OCI-LY3 (cell line): ENCODE results near the gene ZNF366.

ENCODE experiments used
- H2AFZ ChIP-seq: fragments of 200-600, 300-600 bp; shearing (Covaris generic); 2 replicates; pipeline ENCODE4 v1.6.0; 2014; ENCODE audit warnings: antibody characterized with exemption, low read depth, low read length
- H3K27ac ChIP-seq: fragments of 200-600, 300-600 bp; sonication (generic); 2 replicates; pipeline ENCODE4 v1.5.1; 2014; ENCODE audit warnings: mild to moderate bottlenecking, low read length, moderate library complexity, mixed read lengths
- H3K27me3 ChIP-seq: fragments of 200-600, 300-600 bp; sonication (generic); 2 replicates; pipeline ENCODE4 v1.6.1; 2014; ENCODE audit warnings: low read depth, low read length, mixed read lengths
- H3K36me3 ChIP-seq: fragments of 200-600, 300-600 bp; sonication (generic); replicated peaks from 2 replicates; pipeline ENCODE3; 2014; ENCODE audit warnings: low read depth, low read length, mixed read lengths
- H3K4me1 ChIP-seq: fragments of 300-600, 200-600 bp; sonication (generic); 2 replicates; pipeline ENCODE4 v1.6.1; 2014; ENCODE audit warnings: low read length, mixed read lengths
- H3K4me2 ChIP-seq: fragments of 200-600, 300-600 bp; sonication (generic); 2 replicates; pipeline ENCODE4 v1.6.1; 2014; ENCODE audit warnings: low read length, mixed read lengths
- H3K4me3 ChIP-seq: fragments of 300-600, 200-600 bp; sonication (generic); 2 replicates; pipeline ENCODE4 v1.5.1; 2014; ENCODE audit warnings: antibody characterized with exemption, mild to moderate bottlenecking, low read length, moderate library complexity
- H3K79me2 ChIP-seq: fragments of 300-600, 200-600 bp; shearing (Covaris generic); 2 replicates; pipeline ENCODE4 v1.6.1; 2014; ENCODE audit warnings: mild to moderate bottlenecking, low read length, mixed read lengths
- H3K9ac ChIP-seq: fragments of 300-600, 200-600 bp; shearing (Covaris generic); 2 replicates; pipeline ENCODE4 v1.6.0; 2014; ENCODE audit warnings: mild to moderate bottlenecking, low read length, moderate library complexity
- H3K9me3 ChIP-seq: fragments of 200-600, 300-600 bp; shearing (Covaris generic); 2 replicates; pipeline ENCODE4 v1.6.1; 2014; ENCODE audit warnings: low read length, mixed read lengths; ENCODE audit not compliant: insufficient read depth
- H4K20me1 ChIP-seq: fragments of 200-600, 300-600 bp; sonication (generic); 2 replicates; pipeline ENCODE4 v1.6.1; 2016; ENCODE audit warnings: low read length, mixed read lengths; ENCODE audit not compliant: insufficient read depth
- CTCF ChIP-seq: fragments of 200-600, 300-600 bp; sonication (generic); IDR thresholded peaks from 2 replicates; pipeline ENCODE4 v1.5.1; 2014; ENCODE audit warnings: antibody characterized with exemption, low read length, low read depth
- EZH2phosphoT487 ChIP-seq: fragments of 200-600 bp; shearing (Covaris generic); IDR thresholded peaks from 2 replicates; pipeline ENCODE4 v1.6.1; 2018; ENCODE audit warnings: antibody characterized with exemption, mixed run types, low read depth

Gene ZNF366

GRCh38 chr5:72452515-72453245, 54.5 kb downstream of the ZNF366 start:
- H3K36me3 ChIP-seq = no peaks in the 10 kb centered on the region
- no peaks in the 10 kb centered on the region for H4K20me1 ChIP-seq
- H3K27ac ChIP-seq = no peak overlapping the region
- H3K79me2 ChIP-seq = no peaks in the 10 kb centered on the region
- no peak overlapping the region for H3K4me3 ChIP-seq
- peaks cover 28% of the 10 kb centered on the region for H3K4me1 ChIP-seq
- H3K27me3 ChIP-seq = no peaks in the 10 kb centered on the region
- H3K4me2 ChIP-seq = peak overlapping the region; percentile 14
- H2AFZ ChIP-seq = peak overlapping the region; percentile 49; the same call in 1 of the 2 replicates
- H3K9me3 ChIP-seq = no peaks in the 10 kb centered on the region
- TF ChIP-seq EZH2phosphoT487 (no peak), CTCF (no peak)
- H3K9ac ChIP-seq = no peak overlapping the region

DNA sequence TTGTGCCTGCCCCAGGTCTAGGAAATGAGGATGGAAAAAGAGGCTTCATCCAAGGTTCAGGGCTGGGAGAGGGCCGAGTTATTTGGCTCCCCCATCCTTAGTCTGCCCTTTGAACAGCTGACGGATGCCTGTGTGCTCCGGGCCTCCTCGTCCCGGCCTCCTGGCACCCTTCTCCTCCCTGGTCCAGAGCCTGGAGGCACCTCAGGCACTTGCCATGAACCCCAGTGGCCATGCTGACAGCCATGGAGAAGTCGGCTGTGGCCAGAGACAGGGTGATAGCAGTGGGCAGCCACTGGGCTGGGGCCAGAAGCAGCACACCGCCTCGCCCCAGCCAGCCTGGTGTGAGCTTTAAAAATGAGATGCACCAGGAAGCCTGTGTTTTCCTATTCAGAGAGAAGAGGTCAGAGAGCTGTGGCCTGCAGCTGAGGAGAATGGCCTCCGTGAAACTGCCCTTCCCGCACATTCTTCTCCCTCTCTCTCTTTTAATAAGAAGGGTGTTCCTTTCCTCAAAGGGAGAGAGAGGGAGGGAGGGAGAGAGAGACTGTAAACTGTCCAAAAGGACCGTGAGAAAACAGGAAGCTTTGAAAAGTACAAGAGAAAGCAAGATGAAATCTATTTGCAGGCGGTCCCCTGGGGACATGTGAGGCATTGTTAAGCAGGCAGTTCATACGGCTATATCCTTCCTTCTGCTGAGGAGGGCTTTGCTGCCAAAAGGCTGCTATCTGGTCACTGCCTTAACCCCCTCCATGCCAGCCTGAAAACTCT, 55.3 kb downstream of the ZNF366 start:
- no peak overlapping the region for H3K4me3 ChIP-seq
- H4K20me1 ChIP-seq = no peaks in the 10 kb centered on the region
- no peaks in the 10 kb centered on the region for H3K27me3 ChIP-seq
- TF ChIP-seq CTCF (no peak), EZH2phosphoT487 (no peak)
- no peaks in the 10 kb centered on the region for H3K79me2 ChIP-seq
- H3K9me3 ChIP-seq = no peaks in the 10 kb centered on the region
- H3K4me1 ChIP-seq = peaks cover 28% of the 10 kb centered on the region
- H3K36me3 ChIP-seq = no peaks in the 10 kb centered on the region
- peak overlapping the region; percentile 49; the same call in 1 of the 2 replicates for H2AFZ ChIP-seq
- peak overlapping the region; percentile 14 for H3K4me2 ChIP-seq
- H3K27ac ChIP-seq = no peak overlapping the region
- H3K9ac ChIP-seq = no peak overlapping the region

DNA sequence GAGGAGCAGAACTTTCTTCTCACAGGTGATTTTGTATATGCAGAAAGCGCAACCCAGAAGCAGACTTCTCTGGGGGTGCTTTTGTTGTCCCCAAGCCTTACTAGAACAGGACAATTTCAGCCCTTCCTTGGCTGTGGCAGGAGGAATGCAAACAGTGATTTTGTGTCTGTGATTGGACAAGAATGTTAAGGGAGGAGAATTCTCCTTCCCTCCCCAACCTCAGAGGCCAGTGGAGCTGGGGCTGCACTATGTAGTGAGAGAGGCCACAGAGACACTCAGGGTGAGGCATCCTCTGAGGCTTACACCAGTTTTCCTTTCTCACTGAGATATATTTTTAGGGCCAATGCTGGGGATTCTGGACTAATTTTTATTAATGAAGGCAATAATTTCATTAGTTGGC, 58.8 kb downstream of the ZNF366 start:
- Histone ChIP-seq H3K9ac (no peak overlapping the region), H3K27ac (no peak overlapping the region), H2AFZ (no peak overlapping the region), H4K20me1 (no peaks in the 10 kb centered on the region), H3K4me3 (no peak overlapping the region), H3K36me3 (no peaks in the 10 kb centered on the region), H3K9me3 (no peaks in the 10 kb centered on the region), H3K4me1 (peaks cover 8% of the 10 kb centered on the region), H3K27me3 (no peaks in the 10 kb centered on the region), H3K79me2 (no peaks in the 10 kb centered on the region), H3K4me2 (no peak overlapping the region)
- no peak for TF ChIP-seq CTCF
- TF ChIP-seq EZH2phosphoT487 = no peak

- Histone ChIP-seq H3K9ac (no peak overlapping the region), H3K4me3 (no peak overlapping the region), H3K27ac (no peak overlapping the region), H3K9me3 (no peaks in the 10 kb centered on the region), H3K27me3 (no peaks in the 10 kb centered on the region), H3K79me2 (no peaks in the 10 kb centered on the region), H3K4me1 (peaks cover 8% of the 10 kb centered on the region), H3K36me3 (no peaks in the 10 kb centered on the region), H2AFZ (no peak overlapping the region), H4K20me1 (no peaks in the 10 kb centered on the region), H3K4me2 (no peak overlapping the region)
- TF ChIP-seq CTCF (no peak), EZH2phosphoT487 (no peak)
Measured at GRCh38 chr5:72447751-72448150, 59.5 kb downstream of the ZNF366 start.
